Measurements from ENCODE around the gene ANXA2R. TPM values are rescaled to one million over a fixed set of nuclear protein-coding genes. Genes with fewer than 3 reads are reported as not detected.
A peak's percentile ranks its signal among the peaks of the same experiment; 100 is the strongest.

Gene ANXA2R
- total and polyA plus RNA-seq, 9 of the 15 experiments (the other 6 are each of a cell fraction or from before 2014, with no cell fraction given): 2.1 to 4.8 (median 3.4) TPM

GRCh38 chr5:43007911-43008362 is 32.2 kb downstream of the ANXA2R start (continued):
- no peak; the same call in 1 of the 2 replicates for TF ChIP-seq THAP12 (CRISPR knock-in tag; IDR thresholded peaks at IDR 0.05)
- no peak for TF ChIP-seq HNRNPH1 (optimal IDR thresholded peaks at IDR 0.05; ENCODE audit: low read depth, low read length)
- TF ChIP-seq THRB (CRISPR knock-in tag; conservative IDR thresholded peaks at IDR 0.05): no peak
- TF ChIP-seq ZFPM2 (CRISPR knock-in tag; IDR thresholded peaks at IDR 0.05): no peak
- TF ChIP-seq MNT (conservative IDR thresholded peaks at IDR 0.05): peak; percentile 18 to 46; a peak in 1 of 4 replicates
- no peak for TF ChIP-seq ETV1 (tag; conservative IDR thresholded peaks at IDR 0.05; ENCODE audit: low read depth)
- no peak for TF ChIP-seq NRF1 (conservative IDR thresholded peaks at IDR 0.05 in 1 of 2, IDR thresholded peaks at IDR 0.05 in 1 of 2)
- no peak for TF ChIP-seq SNRNP70 (optimal IDR thresholded peaks at IDR 0.05; ENCODE audit: low read depth, low read length)
- no peak for TF ChIP-seq ARNT (IDR thresholded peaks at IDR 0.05)
- TF ChIP-seq ZNF146 (CRISPR knock-in tag; IDR thresholded peaks at IDR 0.05; ENCODE audit: unreplicated experiment): no peak
- TF ChIP-seq MCM3 (IDR thresholded peaks at IDR 0.05): no peak
- TF ChIP-seq ETV6 (IDR thresholded peaks at IDR 0.05; ENCODE audit: borderline replicate concordance in 1 of 2, low read depth in 2 of 2, low read length in 1 of 2): peak in 1 of 2 experiments; percentile 37; a peak in 2 of 4 replicates
- TF ChIP-seq ETV6 (CRISPR knock-in tag; IDR thresholded peaks at IDR 0.05; ENCODE audit: borderline replicate concordance): no peak
- TF ChIP-seq FOXM1 (IDR thresholded peaks at IDR 0.05; ENCODE audit: low read depth): 0 out of 2 replicates have a peak, but pooled peaks have one; percentile 2
- no peak for TF ChIP-seq FOXM1 (CRISPR knock-in tag; IDR thresholded peaks at IDR 0.05; ENCODE audit: low read depth)
- TF ChIP-seq SP1 (CRISPR knock-in tag; IDR thresholded peaks at IDR 0.05): no peak; the same call in 1 of the 2 replicates
- no peak for TF ChIP-seq CBFA2T2 (conservative IDR thresholded peaks at IDR 0.05)
- TF ChIP-seq NCOA6 (IDR thresholded peaks at IDR 0.05): no peak
- TF ChIP-seq ZNF232 (CRISPR knock-in tag; IDR thresholded peaks at IDR 0.05): 0 out of 2 replicates have a peak, but pooled peaks have one; percentile 32
- 0 out of 2 replicates have a peak, but pooled peaks have one; percentile 16 for TF ChIP-seq CAMTA2 (CRISPR knock-in tag; conservative IDR thresholded peaks at IDR 0.05)
- TF ChIP-seq CBFA2T3 (IDR thresholded peaks at IDR 0.05): no peak

All from K562 (cell line).